PC-3 (cell line): ENCODE data around the gene NDUFAF2.
A peak's percentile ranks its signal among the peaks of the same experiment; 100 is the strongest.

Experiments
- EZH2phosphoT487 ChIP-seq: fragments of 300-600 bp; sonication (generic); IDR thresholded peaks from 2 replicates; pipeline ENCODE4 v1.6.1; 2018; ENCODE audit warnings: mild to moderate bottlenecking, antibody characterized with exemption, low read length, borderline replicate concordance
- TF ChIP-seq, protein P1 (sequence below): fragments of 300-600 bp; sonication (generic); conservative IDR thresholded peaks from 2 replicates; pipeline ENCODE4 v1.5.1; 2017; ENCODE audit warnings: antibody characterized with exemption, low read depth, mild to moderate bottlenecking, low read length

DNA sequence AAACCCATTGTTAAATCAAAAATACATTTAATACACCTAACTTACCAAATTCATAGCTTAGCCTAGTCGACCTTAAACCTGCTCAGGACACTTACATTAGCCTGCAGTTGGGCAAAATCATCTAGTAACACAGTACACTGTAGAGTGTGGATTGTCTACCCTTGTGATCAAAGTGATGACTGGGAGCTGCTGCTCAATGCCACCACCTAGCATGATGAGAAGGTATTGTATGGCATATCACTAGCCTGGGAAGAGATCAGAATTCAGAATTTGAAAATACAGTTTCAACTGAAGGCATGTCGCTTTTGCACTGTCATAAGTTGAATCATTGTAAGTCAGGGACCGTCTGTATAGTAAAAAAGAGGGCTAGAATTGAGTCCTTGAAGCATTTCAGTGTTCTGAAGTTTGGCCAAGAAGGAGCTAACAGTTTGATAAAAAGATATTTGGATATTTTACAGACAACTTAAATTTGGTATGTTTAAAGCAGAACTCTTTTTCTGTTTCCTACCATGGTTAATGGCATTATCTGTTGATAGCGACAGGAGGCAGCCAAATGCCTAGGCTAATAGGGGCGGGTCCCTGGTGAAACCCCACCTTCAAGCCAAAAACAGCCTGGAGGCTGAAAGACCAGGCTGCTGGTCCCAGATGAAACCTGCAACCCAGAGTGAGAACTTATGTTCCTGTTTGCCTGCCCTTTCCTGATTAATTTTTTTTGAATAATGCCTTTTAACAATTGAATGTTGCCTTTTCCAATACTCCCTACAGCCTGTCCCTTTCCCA is 194.3 kb downstream of the NDUFAF2 start:
- TF ChIP-seq EZH2phosphoT487: no peak
- TF ChIP-seq, protein P1, sequence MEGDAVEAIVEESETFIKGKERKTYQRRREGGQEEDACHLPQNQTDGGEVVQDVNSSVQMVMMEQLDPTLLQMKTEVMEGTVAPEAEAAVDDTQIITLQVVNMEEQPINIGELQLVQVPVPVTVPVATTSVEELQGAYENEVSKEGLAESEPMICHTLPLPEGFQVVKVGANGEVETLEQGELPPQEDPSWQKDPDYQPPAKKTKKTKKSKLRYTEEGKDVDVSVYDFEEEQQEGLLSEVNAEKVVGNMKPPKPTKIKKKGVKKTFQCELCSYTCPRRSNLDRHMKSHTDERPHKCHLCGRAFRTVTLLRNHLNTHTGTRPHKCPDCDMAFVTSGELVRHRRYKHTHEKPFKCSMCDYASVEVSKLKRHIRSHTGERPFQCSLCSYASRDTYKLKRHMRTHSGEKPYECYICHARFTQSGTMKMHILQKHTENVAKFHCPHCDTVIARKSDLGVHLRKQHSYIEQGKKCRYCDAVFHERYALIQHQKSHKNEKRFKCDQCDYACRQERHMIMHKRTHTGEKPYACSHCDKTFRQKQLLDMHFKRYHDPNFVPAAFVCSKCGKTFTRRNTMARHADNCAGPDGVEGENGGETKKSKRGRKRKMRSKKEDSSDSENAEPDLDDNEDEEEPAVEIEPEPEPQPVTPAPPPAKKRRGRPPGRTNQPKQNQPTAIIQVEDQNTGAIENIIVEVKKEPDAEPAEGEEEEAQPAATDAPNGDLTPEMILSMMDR: peak; percentile 58
